H1 (cell line): ENCODE data around the gene IBSP. TPM values are rescaled to one million over a fixed set of nuclear protein-coding genes. Genes with fewer than 3 reads are reported as not detected.

Source experiments
- CTCF ChIA-PET: fragments of 300-600 bp; sonication (Branson Sonifier 250); formaldehyde crosslinking; loops from one replicate; lab custom pipeline; 2021; ENCODE audit not compliant: partially characterized antibody; lab: Charles Lee
- POLR2A ChIA-PET: fragments of 300-600 bp; sonication (Branson Sonifier 250); formaldehyde crosslinking; loops from one replicate; lab custom pipeline; 2021; ENCODE audit warnings: inconsistent platforms; ENCODE audit not compliant: partially characterized antibody; lab: Charles Lee
- DNase-seq, 2 experiments: peaks; one replicate each; pipeline versions ENCODE4 v3.0.0 to v3.0.0-alpha.2; 2010 to 2022; ENCODE audit warnings: low spot score in 2 of 2, low read depth in 1 of 2, mixed read lengths in 1 of 2
- FAIRE-seq: peaks from 2 replicates; lab custom pipeline; 2011; peaks lifted over from hg19 to GRCh38; lab: Jason Lieb, UNC
- H2AFZ ChIP-seq: 2 replicates; pipeline ENCODE4 v1.8.1; 2012; ENCODE audit warnings: low read length, inconsistent platforms
- H2AK5ac ChIP-seq: 2 replicates; pipeline ENCODE4 v1.6.1; 2013; ENCODE audit warnings: low read depth, low read length
- H2BK120ac ChIP-seq: replicated peaks from 2 replicates; pipeline ENCODE3; 2013; ENCODE audit warnings: low read depth, low read length, inconsistent platforms
- H2BK12ac ChIP-seq: 2 replicates; pipeline ENCODE4 v1.6.1; 2013; ENCODE audit warnings: low read depth, low read length
- H2BK15ac ChIP-seq: 2 replicates; pipeline ENCODE4 v1.6.1; 2013; ENCODE audit warnings: low read length
- H2BK20ac ChIP-seq: 2 replicates; pipeline ENCODE4 v1.6.1; 2013; ENCODE audit warnings: low read length
- H2BK5ac ChIP-seq: 2 replicates; pipeline ENCODE4 v1.6.1; 2013; ENCODE audit warnings: low read depth, low read length
- H3K14ac ChIP-seq: 2 replicates; pipeline ENCODE4 v1.6.1; 2013; ENCODE audit warnings: inconsistent platforms; ENCODE audit not compliant: insufficient read length
- H3K18ac ChIP-seq: 2 replicates; pipeline ENCODE4 v1.6.1; 2013; ENCODE audit warnings: low read length; ENCODE audit errors: extremely low read depth
- H3K23ac ChIP-seq: 2 replicates; pipeline ENCODE4 v1.6.1; 2013; ENCODE audit warnings: inconsistent platforms; ENCODE audit not compliant: insufficient read length
- H3K23me2 ChIP-seq: 2 replicates; pipeline ENCODE4 v1.6.1; 2013; ENCODE audit warnings: low read depth, low read length
- H3K27ac ChIP-seq: 2 replicates; pipeline ENCODE4 v1.6.1; 2011; ENCODE audit warnings: low read depth, low read length, inconsistent platforms
- H3K27me3 ChIP-seq, 4 experiments: replicated peaks in 1 of 4; 1 replicate in 1 of 4; 2 replicates in 3 of 4; pipeline versions ENCODE4 v1.6.1 to v1.8.1; 2011 to 2013; ENCODE audit warnings: low read length in 3 of 4, mild to moderate bottlenecking in 3 of 4, inconsistent platforms in 2 of 4, mixed read lengths in 2 of 4, moderate library complexity in 1 of 4; ENCODE audit not compliant: control insufficient read depth in 3 of 4, insufficient read depth in 3 of 4; ENCODE audit errors: extremely low read depth in 1 of 4
- H3K36me3 ChIP-seq, 4 experiments: 2 replicates each; pipeline versions ENCODE4 v1.6.1 to v1.8.1; 2011 to 2013; ENCODE audit warnings: mild to moderate bottlenecking in 4 of 4, low read length in 3 of 4, moderate library complexity in 2 of 4, control low read depth in 1 of 4, inconsistent platforms in 1 of 4; ENCODE audit not compliant: insufficient read depth in 4 of 4, control insufficient read depth in 2 of 4
- H3K4ac ChIP-seq: replicated peaks from 2 replicates; pipeline ENCODE3; 2013; ENCODE audit warnings: low read length, low read depth, mixed read lengths, inconsistent platforms; ENCODE audit not compliant: insufficient read length
- H3K4me1 ChIP-seq, 4 experiments: replicated peaks in 1 of 4; 1 replicate in 1 of 4; 2 replicates in 3 of 4; pipeline versions ENCODE4 v1.6.1 to v1.8.1; 2011 to 2013; ENCODE audit warnings: low read length in 3 of 4, inconsistent platforms in 2 of 4, mixed read lengths in 1 of 4; ENCODE audit not compliant: insufficient read depth in 4 of 4, control insufficient read depth in 3 of 4
- H3K4me2 ChIP-seq, 2 experiments: 2 replicates each; pipeline versions ENCODE4 v1.6.1 to v1.8.1; 2011 to 2013; ENCODE audit warnings: low read depth in 2 of 2, low read length in 2 of 2, control low read depth in 1 of 2, inconsistent platforms in 1 of 2, mild to moderate bottlenecking in 1 of 2; ENCODE audit not compliant: insufficient read depth in 1 of 2
- H3K4me3 ChIP-seq, 4 experiments: fragments of 200-600, 300-600 bp in 1 of 4; sonication (generic), shearing (Covaris generic), sonication (Bioruptor Twin) in 1 of 4; 2 replicates each; pipeline versions ENCODE4 v1.5.1 to v1.8.1; 2011 to 2016; ENCODE audit warnings: low read length in 4 of 4, low read depth in 3 of 4, control low read depth in 2 of 4, inconsistent platforms in 2 of 4, mild to moderate bottlenecking in 2 of 4, mixed read lengths in 1 of 4, moderate library complexity in 1 of 4; ENCODE audit not compliant: insufficient read depth in 2 of 4; ENCODE audit errors: extremely low read depth in 1 of 4
- H3K56ac ChIP-seq: replicated peaks from 2 replicates; pipeline ENCODE3; 2013; ENCODE audit warnings: low read depth, mild to moderate bottlenecking, mixed read lengths, low read length, inconsistent platforms; ENCODE audit not compliant: insufficient read length
- H3K79me1 ChIP-seq: 2 replicates; pipeline ENCODE4 v1.6.1; 2013; ENCODE audit warnings: low read depth, low read length, control low read depth
- H3K79me2 ChIP-seq, 2 experiments: 2 replicates each; pipeline versions ENCODE4 v1.6.1 to v1.8.1; 2012 to 2013; ENCODE audit warnings: low read length in 2 of 2, mild to moderate bottlenecking in 2 of 2, inconsistent platforms in 1 of 2; ENCODE audit not compliant: insufficient read depth in 2 of 2, control insufficient read depth in 1 of 2
- H3K9ac ChIP-seq, 4 experiments: replicated peaks in 1 of 4; 1 replicate in 1 of 4; 2 replicates in 3 of 4; pipeline versions ENCODE4 v1.6.1 to v1.8.1; 2011 to 2013; ENCODE audit warnings: low read depth in 3 of 4, low read length in 3 of 4, control low read depth in 2 of 4, mild to moderate bottlenecking in 2 of 4, moderate library complexity in 2 of 4, inconsistent platforms in 1 of 4; ENCODE audit errors: extremely low read depth in 1 of 4
- H3K9me3 ChIP-seq, 2 experiments: 2 replicates each; pipeline versions ENCODE4 v1.6.1 to v1.8.1; 2012 to 2013; ENCODE audit warnings: mild to moderate bottlenecking in 2 of 2, moderate library complexity in 2 of 2, control low read depth in 1 of 2, inconsistent platforms in 1 of 2, low read depth in 1 of 2, low read length in 1 of 2, mixed read lengths in 1 of 2; ENCODE audit not compliant: insufficient read depth in 2 of 2
- H4K20me1 ChIP-seq, 2 experiments: replicated peaks in 1 of 2; 2 replicates each; pipeline versions ENCODE3 to v1.8.1; 2011 to 2013; ENCODE audit warnings: inconsistent platforms in 2 of 2, low read length in 2 of 2, mild to moderate bottlenecking in 1 of 2; ENCODE audit not compliant: insufficient read depth in 2 of 2, control insufficient read depth in 1 of 2
- H4K5ac ChIP-seq: 2 replicates; pipeline ENCODE4 v1.6.1; 2013; ENCODE audit warnings: low read length, low read depth, mixed read lengths, inconsistent platforms; ENCODE audit not compliant: insufficient read length
- H4K8ac ChIP-seq: 2 replicates; pipeline ENCODE4 v1.8.0; 2013; ENCODE audit warnings: mild to moderate bottlenecking, moderate library complexity, low read length, inconsistent platforms; ENCODE audit not compliant: insufficient read depth; ENCODE audit errors: extremely low read depth
- H4K91ac ChIP-seq: replicated peaks from 2 replicates; pipeline ENCODE3; 2013; ENCODE audit warnings: low read length, mixed read lengths, inconsistent platforms; ENCODE audit not compliant: insufficient read length
- CTBP2 ChIP-seq: IDR thresholded peaks from 2 replicates; pipeline ENCODE4 v1.7.0; 2011; ENCODE audit warnings: borderline replicate concordance, mild to moderate bottlenecking, moderate library complexity, mixed read lengths, low read length; ENCODE audit not compliant: insufficient read depth, insufficient read length
- EP300 ChIP-seq, 2 experiments: IDR thresholded peaks; 1 replicate in 1 of 2; 2 replicates in 1 of 2; pipeline ENCODE4 v1.6.1; 2011 to 2012; ENCODE audit warnings: low read depth in 2 of 2, low read length in 2 of 2, mild to moderate bottlenecking in 2 of 2, borderline replicate concordance in 1 of 2, inconsistent platforms in 1 of 2, moderate library complexity in 1 of 2
- JUND ChIP-seq: IDR thresholded peaks from 2 replicates; pipeline ENCODE4 v1.6.1; 2011; ENCODE audit warnings: mild to moderate bottlenecking, improper control_type of control experiment, low read length
- KDM4A ChIP-seq: IDR thresholded peaks from one replicate; pipeline ENCODE4 v1.7.1; 2012; ENCODE audit warnings: low read depth, mild to moderate bottlenecking, moderate library complexity, low read length, inconsistent platforms; ENCODE audit not compliant: severe bottlenecking
- SIN3A ChIP-seq, 2 experiments: IDR thresholded peaks in 1 of 2; conservative IDR thresholded peaks in 1 of 2; 2 replicates each; pipeline ENCODE4 v1.6.1; 2011 to 2012; ENCODE audit warnings: low read length in 2 of 2, improper control_type of control experiment in 1 of 2, low read depth in 1 of 2, mild to moderate bottlenecking in 1 of 2
- WGBS, 2 experiments: shearing (Covaris generic) in 1 of 2; methylation state at CpG; one replicate each; pipeline versions ENCODE4 v1.1.6 to v1.1.7; 2013 to 2015; ENCODE audit warnings: low lambda C conversion rate in 2 of 2, mixed read lengths in 2 of 2, inconsistent platforms in 1 of 2, low coverage in 1 of 2, missing lambda C conversion rate in 1 of 2; ENCODE audit not compliant: insufficient replicate concordance in 2 of 2, insufficient coverage in 1 of 2, insufficient read length in 1 of 2; ENCODE audit errors: extremely low coverage in 1 of 2, missing lambda C conversion rate in 1 of 2; 5-methylcytosine and 5-hydroxymethylcytosine counted together
- polyA plus RNA-seq, 7 experiments: library from polyadenylated mRNA; depleted of rRNA in 3 of 7; stranded (reverse) in 5 of 7; unstranded in 2 of 7; fragments of >200 nt in 5 of 7; fragments of 200-250 nt in 2 of 7; gene quantifications; 1 replicate in 5 of 7; 2 replicates in 1 of 7; 4 replicates in 1 of 7; pipeline versions ENCODE4 v1.2.1 to v1.2.3, GENCODE V29; 2011 to 2013; ENCODE audit warnings: missing spikeins in 2 of 7, mixed read lengths in 2 of 7
- total RNA-seq: library from RNA; stranded (reverse); fragmentation: NEBNext Ultra II Directional; extraction: Animal tissue kit (Norgen Biotek cat#: 25700); gene quantifications from 2 replicates; pipeline ENCODE4 v1.2.1, GENCODE V29; 2021

IBSP gene
- total and polyA plus RNA-seq, 2 of the 8 experiments (the other 6 are each of a cell fraction or from before 2014, with no cell fraction given): not detected

GRCh38 chr4:87807402-87807801 lies 8.0 kb downstream of the IBSP start:
- no peak overlapping the region for H3K14ac ChIP-seq
- H4K20me1 ChIP-seq: no peaks in the 10 kb centered on the region
- no peak overlapping the region for H4K8ac ChIP-seq
- DNase-seq (no peak), FAIRE-seq (no peak)
- 93% methylated on average over 3 of the region's 3 CpGs; no CpG with 5 or more reads in 1 of the 2 experiments for WGBS, 2 experiments
- no peaks in the 10 kb centered on the region for H3K36me3 ChIP-seq
- no peak overlapping the region for H2BK15ac ChIP-seq
- H2BK120ac ChIP-seq: no peak overlapping the region
- H4K5ac ChIP-seq: no peak overlapping the region
- no peak for TF ChIP-seq KDM4A
- TF ChIP-seq SIN3A (conservative IDR thresholded peaks at IDR 0.05 in 1 of 2, IDR thresholded peaks at IDR 0.05 in 1 of 2; ENCODE audit: low read depth in 1 of 2, low read length in 2 of 2): no peak
- TF ChIP-seq JUND: no peak
- TF ChIP-seq EP300 (IDR thresholded peaks at IDR 0.05; ENCODE audit: borderline replicate concordance in 1 of 2, low read depth in 2 of 2, low read length in 2 of 2): no peak
- TF ChIP-seq CTBP2: no peak
- H3K23ac ChIP-seq: no peak overlapping the region
- H3K18ac ChIP-seq: no peak overlapping the region
- H3K23me2 ChIP-seq: no peaks in the 10 kb centered on the region
- no peak overlapping the region for H3K27ac ChIP-seq
- H4K91ac ChIP-seq: no peak overlapping the region
- no peaks in the 10 kb centered on the region for H3K27me3 ChIP-seq
- no peak overlapping the region for H2BK20ac ChIP-seq
- H3K4me2 ChIP-seq: no peak overlapping the region
- POLR2A ChIA-PET: no interaction called here
- peaks cover 0 to 4% of the 10 kb centered on the region in 2 experiments; a peak in 2 of 4 replicates for H3K9me3 ChIP-seq
- H3K4me1 ChIP-seq: 0 out of 7 replicates have a peak, but pooled peaks cover 0 to 1% (median 0%) of the 10 kb centered on the region in 4 experiments
- no peak overlapping the region for H2AFZ ChIP-seq
- H3K79me1 ChIP-seq: no peaks in the 10 kb centered on the region
- no peak overlapping the region for H2BK12ac ChIP-seq
- no peak overlapping the region for H3K4ac ChIP-seq
- no peak overlapping the region for H2AK5ac ChIP-seq
- CTCF ChIA-PET: interaction anchor here (0.9 to 1.1 kb wide), 3 partner anchors 31 to 137 kb away, joined by 3 to 5 read pairs (median 4); no protein-coding TSS in a partner anchor
- no peaks in the 10 kb centered on the region for H3K79me2 ChIP-seq
- no peak overlapping the region for H3K4me3 ChIP-seq
- no peak overlapping the region for H2BK5ac ChIP-seq
- no peak overlapping the region for H3K56ac ChIP-seq
- H3K9ac ChIP-seq: no peak overlapping the region
